Measurements from ENCODE around the gene PBX1. TPM values are rescaled to one million over a fixed set of nuclear protein-coding genes. Genes with fewer than 3 reads are reported as not detected.

PBX1 gene
- total and polyA plus RNA-seq, 12 donors: 13.3 to 91.8 (median 62.7) TPM

DNA sequence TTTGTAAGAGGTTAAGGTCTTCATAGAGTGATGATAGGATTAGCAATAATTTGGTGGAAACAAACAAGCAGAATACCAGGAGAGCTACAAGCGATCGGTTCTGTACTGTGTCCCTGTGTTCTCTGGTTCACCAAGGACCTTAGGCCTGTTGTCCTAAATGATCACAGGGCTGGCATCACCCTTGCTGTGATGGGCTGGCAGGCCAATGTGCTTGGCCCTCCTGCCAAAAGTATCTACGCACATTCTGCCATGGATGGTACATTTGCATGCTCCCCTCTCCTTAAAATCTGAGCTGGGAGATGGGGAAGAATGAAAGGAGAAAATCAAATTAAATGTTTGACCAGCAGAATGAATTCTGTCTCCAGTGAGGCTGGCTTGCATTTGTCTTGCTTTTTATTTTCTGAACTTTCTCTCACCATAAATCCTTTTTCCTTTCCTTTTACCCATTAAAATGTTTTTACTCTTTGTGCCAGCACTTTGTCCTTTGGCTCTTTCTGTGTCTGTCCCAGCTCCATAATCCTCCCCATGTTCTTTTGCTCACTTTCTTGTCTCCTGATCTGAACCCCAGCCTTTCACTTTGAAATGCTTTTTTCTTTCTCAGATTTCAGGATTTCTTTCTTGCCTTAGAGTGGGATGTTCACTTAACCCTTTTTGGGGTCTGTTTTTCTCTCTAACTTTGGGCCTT is 51.7 kb downstream of the PBX1 start:
- H3K9me3 ChIP-seq: no peaks in the 10 kb centered on the region
- H3K4me3 ChIP-seq: no peak overlapping the region
- TF ChIP-seq, protein P1, sequence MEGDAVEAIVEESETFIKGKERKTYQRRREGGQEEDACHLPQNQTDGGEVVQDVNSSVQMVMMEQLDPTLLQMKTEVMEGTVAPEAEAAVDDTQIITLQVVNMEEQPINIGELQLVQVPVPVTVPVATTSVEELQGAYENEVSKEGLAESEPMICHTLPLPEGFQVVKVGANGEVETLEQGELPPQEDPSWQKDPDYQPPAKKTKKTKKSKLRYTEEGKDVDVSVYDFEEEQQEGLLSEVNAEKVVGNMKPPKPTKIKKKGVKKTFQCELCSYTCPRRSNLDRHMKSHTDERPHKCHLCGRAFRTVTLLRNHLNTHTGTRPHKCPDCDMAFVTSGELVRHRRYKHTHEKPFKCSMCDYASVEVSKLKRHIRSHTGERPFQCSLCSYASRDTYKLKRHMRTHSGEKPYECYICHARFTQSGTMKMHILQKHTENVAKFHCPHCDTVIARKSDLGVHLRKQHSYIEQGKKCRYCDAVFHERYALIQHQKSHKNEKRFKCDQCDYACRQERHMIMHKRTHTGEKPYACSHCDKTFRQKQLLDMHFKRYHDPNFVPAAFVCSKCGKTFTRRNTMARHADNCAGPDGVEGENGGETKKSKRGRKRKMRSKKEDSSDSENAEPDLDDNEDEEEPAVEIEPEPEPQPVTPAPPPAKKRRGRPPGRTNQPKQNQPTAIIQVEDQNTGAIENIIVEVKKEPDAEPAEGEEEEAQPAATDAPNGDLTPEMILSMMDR (IDR thresholded peaks at IDR 0.05): no peak
- peak overlapping the region; percentile 21 to 76 (median 57) for H3K27ac ChIP-seq
- DNase-seq (peak; percentile 24 to 33), ATAC-seq (peak in 6 of 8 donors; percentile 68 to 91 (median 79))
- H3K4me1 ChIP-seq: peaks cover 6 to 95% (median 69%) of the 10 kb centered on the region in 9 donors
- H3K27me3 ChIP-seq: no peaks in the 10 kb centered on the region
- intact Hi-C loops (cut with DNase I): loop anchor here in 4 of 10 donors (5.0 to 10.0 kb wide), 5 partner anchors 43 to 174 kb away; no protein-coding TSS in a partner anchor
- 52 to 77% methylated on average over 3 of the region's 3 CpGs for whole genome bisulfite sequencing, 2 donors
- peaks cover 0 to 7% (median 0%) of the 10 kb centered on the region in 9 donors for H3K36me3 ChIP-seq

DNA sequence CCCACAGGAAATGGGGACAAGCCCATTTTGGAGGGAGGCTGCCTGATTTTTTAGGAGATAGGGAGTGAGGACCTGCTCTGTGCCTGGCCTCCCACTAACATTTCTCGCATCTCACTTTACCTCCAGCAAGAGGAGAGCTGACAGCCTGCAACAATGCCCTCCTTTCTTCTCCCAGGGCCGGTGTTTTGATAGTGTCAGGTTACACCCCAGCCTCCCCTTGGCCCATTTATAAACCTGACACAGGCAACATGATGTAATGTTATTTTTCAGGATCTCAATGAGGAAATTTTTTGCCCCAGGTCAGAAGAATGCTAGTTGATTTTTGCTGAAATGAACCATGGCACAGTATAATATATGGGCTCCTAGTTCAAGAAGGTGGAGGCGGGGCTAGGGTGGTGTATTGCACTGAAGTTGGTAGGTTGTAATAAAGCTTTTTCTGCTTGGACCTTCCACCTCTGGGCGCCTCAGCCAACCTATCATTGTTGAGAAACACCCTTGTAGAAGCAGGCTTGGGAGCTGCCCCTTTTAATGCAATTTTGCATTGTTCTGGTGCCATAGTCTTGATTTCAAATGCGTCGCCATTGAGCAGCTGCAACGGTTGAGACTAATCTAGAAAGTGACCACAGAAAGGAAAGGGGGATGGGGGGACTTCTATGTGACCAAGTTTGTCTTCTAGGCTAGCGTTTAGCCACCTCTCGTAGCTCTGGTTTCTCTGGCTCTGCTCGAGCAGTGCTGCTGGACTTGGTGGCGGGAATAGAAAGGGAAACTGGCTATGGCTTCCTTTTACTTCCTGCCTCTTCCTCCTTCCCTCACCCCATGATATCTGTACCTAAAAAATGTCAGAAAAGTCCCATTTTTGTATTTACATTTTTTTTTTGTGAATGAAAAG is 53.0 kb downstream of the PBX1 start:
- TF ChIP-seq, protein P1 (IDR thresholded peaks at IDR 0.05): no peak
- H3K27me3 ChIP-seq: no peaks in the 10 kb centered on the region
- peak in 1 of 2 donors; percentile 33 for DNase-seq
- 69 to 80% methylated on average over 11 of the region's 11 CpGs for WGBS, 2 donors
- peaks cover 6 to 97% (median 71%) of the 10 kb centered on the region in 9 donors for H3K4me1 ChIP-seq
- H3K9me3 ChIP-seq: no peaks in the 10 kb centered on the region
- peaks cover 0 to 7% (median 0%) of the 10 kb centered on the region in 9 donors for H3K36me3 ChIP-seq
- peak overlapping the region in 8 of 10 donors; percentile 3 to 76 (median 50) for H3K27ac ChIP-seq
- peak; percentile 49 to 73 (median 64) for ATAC-seq
- H3K4me3 ChIP-seq: no peak overlapping the region
- intact Hi-C loops (cut with DNase I): loop anchor here in 4 of 10 donors (5.0 to 10.0 kb wide), 5 partner anchors 45 to 173 kb away; no protein-coding TSS in a partner anchor

DNA sequence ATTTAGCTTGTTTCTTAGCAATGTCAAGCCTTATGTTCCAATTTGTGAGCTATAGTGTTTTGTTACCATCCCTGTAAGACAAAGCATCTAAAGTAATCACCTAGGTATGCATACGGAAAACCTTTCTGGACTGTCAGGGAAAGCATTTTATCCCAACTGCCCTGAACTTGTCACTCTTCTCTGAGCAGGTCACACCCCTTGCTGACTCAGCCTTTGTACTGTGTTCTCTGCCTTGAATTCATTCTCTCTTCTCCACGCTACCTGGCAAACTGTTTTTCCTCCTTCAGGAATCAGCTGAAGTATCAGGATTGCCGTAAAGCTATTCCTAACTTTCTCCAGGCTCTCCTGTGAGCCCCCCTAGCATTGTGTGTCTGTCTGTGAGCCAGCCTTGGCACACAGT is 54.2 kb downstream of the PBX1 start:
- WGBS, 2 donors: 56 to 66% methylated on average over 3 of the region's 3 CpGs
- Histone ChIP-seq H3K36me3 (peaks cover 0 to 7% (median 0%) of the 10 kb centered on the region in 9 donors), H3K4me3 (no peak overlapping the region), H3K27ac (peak overlapping the region in 1 of 10 donors; percentile 72), H3K9me3 (no peaks in the 10 kb centered on the region), H3K4me1 (peaks cover 6 to 97% (median 67%) of the 10 kb centered on the region in 9 donors), H3K27me3 (no peaks in the 10 kb centered on the region)
- intact Hi-C loops (cut with DNase I): loop anchor here in 4 of 10 donors (5.0 to 10.0 kb wide), 5 partner anchors 46 to 172 kb away; no protein-coding TSS in a partner anchor
- TF ChIP-seq, protein P1 (IDR thresholded peaks at IDR 0.05): no peak
- no peak for DNase-seq
- peak in 3 of 8 donors; percentile 15 to 32 (median 26) for ATAC-seq

DNA sequence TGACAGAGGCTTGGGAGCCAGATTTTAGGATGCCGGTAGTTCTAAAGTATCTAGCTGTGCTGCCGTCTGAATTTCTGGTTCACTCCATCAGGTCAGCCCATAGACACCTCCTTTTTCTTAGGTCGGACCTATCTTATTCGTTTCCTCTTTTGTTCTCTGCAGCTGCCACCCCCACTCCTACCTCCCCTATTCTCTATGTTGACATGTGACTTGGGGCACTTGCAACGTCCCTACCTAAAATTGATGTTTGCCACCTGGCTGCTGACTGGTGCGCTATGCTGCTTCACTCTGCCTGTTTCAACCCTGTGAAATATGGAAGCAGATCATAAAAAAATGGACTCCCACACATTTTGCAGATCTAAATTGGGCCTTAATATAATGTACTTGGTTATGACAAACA is 55.3 kb downstream of the PBX1 start:
- Histone ChIP-seq H3K27ac (no peak overlapping the region), H3K36me3 (peaks cover 0 to 7% (median 0%) of the 10 kb centered on the region in 9 donors), H3K4me1 (peaks cover 6 to 97% (median 72%) of the 10 kb centered on the region in 9 donors), H3K4me3 (no peak overlapping the region), H3K27me3 (no peaks in the 10 kb centered on the region), H3K9me3 (no peaks in the 10 kb centered on the region)
- DNase-seq (no peak), ATAC-seq (no peak)
- TF ChIP-seq, protein P1 (IDR thresholded peaks at IDR 0.05): no peak
- intact Hi-C loops (cut with DNase I): loop anchor here in 4 of 10 donors (5.0 to 10.0 kb wide), 5 partner anchors 47 to 170 kb away; no protein-coding TSS in a partner anchor
- WGBS, 2 donors: 63 to 74% methylated on average over 6 of the region's 6 CpGs

Measured in heart right ventricle (tissue), 16 donors.